ENCODE results near the gene NEO1.

The NEO1 gene

DNA sequence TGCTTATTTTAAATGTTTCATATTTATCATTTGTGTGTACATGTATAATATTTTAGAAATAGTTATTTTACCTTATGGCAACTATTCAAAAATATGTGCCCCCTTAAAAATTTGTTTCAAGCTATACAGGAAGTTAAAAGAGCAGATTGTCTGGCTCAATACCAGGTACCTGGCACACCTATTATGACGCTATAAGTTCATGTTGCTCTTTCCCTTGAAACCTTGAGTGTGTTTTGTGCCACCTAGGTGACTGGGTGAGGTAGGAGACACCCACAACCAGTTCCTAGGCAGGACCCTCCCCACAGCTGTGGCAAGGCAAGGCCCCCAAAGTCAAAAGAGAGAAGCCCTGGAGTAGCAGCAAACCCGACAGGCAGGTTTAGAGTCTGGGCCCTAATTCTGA lies 20.6 kb upstream of the NEO1 start:
- DNase-seq (ENCODE audit: low read depth), result no peak

- DNase-seq (ENCODE audit: low read depth), result no peak
Observed at GRCh38 chr15:73033611-73034010, 18.7 kb upstream of the NEO1 start.

DNA sequence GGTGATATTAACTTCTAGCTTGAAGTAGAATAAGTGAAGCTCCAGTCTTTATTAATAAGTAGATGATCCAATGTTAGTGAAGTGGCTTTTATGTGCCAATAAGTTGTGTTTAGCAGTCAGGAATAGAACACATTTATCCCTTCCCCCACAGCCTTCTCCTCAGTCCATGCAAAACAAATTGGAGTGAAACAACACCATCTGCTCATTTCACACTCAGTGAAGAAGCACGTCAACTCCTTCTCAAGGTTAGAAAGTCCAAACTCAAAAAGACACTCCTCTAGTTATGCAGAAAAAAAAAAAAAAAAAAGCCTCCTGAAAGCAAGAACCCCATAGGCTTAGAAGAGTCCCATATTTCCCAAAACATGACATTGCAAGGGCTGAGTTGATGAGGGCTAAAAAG lies 18.0 kb upstream of the NEO1 start:
- DNase-seq (ENCODE audit: low read depth), result no peak

- no peak for DNase-seq (ENCODE audit: low read depth)
Observed at GRCh38 chr15:73035221-73035620, 17.0 kb upstream of the NEO1 start.

- no peak for DNase-seq (ENCODE audit: low read depth)
Observed at GRCh38 chr15:73038220-73038619, 14.0 kb upstream of the NEO1 start.

DNA sequence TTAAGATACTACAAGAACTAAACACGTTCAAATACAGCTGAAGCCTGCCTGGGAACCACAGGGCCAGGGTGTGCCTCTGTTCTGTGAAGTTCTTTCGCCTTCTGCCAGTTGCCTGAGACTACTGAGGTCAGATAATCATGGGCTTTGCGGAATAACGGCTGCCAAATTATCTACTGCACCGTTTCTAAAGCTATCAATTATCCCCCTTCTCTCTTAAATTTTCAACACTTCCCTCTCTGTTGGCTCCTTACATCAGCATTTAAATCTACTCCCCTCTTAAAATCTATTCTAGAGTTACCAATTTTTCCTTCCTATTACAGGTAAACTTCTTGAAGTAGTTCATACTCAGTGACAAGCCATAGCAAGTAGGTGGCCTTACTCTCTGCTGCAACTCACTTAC lies 6.2 kb upstream of the NEO1 start:
- DNase-seq (ENCODE audit: low read depth), result no peak

DNA sequence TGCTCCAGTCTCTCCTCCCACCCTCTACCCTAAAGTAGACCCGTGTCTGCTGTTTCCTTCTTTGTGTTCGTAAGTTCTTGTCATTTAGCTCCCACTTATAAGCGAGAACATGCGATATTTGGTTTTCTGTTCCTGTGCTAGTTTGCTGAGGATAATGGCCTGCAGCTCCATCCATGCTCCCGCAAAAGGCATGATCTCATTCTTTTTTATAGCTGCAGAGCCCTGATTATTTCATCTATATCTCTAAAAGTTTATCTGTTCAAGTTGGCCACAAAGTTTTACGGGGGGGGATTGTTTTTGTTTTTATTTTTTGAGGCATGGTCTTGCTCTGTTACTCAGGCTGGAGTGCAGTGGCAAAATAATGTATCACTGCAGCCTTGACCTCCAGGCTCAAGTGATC lies 4.4 kb upstream of the NEO1 start:
- DNase-seq (ENCODE audit: low read depth), result no peak

- no peak for DNase-seq (ENCODE audit: low read depth)
Observed at GRCh38 chr15:73048624-73049295, 3.5 kb upstream of the NEO1 start.

GRCh38 chr15:73049564-73050215 lies 2.6 kb upstream of the NEO1 start:
- no peak for DNase-seq (ENCODE audit: low read depth)

GRCh38 chr15:73050561-73051295 lies 1.5 kb upstream of the NEO1 start:
- DNase-seq (ENCODE audit: low read depth), result no peak

- DNase-seq (ENCODE audit: low read depth), result no peak
Observed at GRCh38 chr15:73051391-73051806, 864 bp upstream of the NEO1 start.

GRCh38 chr15:73052653-73053397 lies 562 bp downstream of the NEO1 start:
- peak; percentile 2 for DNase-seq (ENCODE audit: low read depth)

DNA sequence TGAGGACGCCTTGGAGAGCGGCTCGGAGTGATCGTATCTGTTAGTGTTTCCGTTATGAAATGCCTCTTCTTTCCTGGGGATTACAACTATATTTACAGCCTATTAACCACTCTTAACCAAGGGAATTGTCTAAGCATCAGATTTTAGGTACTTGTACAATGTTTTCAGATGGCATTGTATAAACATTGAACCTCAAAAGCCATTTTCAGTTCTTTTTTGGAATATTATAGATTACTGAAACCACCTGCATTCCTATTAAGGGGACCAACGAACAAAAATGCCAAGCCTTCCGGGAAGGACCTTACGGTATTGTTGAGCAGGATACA lies 1.1 kb downstream of the NEO1 start:
- DNase-seq (ENCODE audit: low read depth), result no peak

GRCh38 chr15:73054417-73054953 lies 2.2 kb downstream of the NEO1 start:
- no peak for DNase-seq (ENCODE audit: low read depth)

- DNase-seq (ENCODE audit: low read depth), result no peak
Observed at GRCh38 chr15:73056460-73056859, 4.2 kb downstream of the NEO1 start.

DNA sequence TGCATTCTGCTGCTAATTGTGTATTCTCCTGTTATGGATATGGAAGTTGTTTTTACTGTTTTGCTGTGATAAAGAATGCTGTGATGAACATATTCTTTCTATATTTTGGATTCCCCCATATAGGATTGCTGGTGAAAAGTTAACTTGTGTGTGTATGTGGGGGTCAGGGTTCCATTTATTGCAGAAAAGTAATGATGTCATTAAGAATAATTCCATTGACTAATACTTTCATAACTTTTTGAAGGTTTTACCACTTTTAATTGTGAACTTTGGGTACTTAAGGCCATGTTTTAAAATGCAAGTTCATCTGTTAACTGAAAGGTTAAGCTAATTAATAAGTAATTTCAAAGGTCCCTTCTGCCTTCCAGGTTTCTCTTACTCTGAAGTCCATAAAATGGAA lies 6.2 kb downstream of the NEO1 start:
- no peak for DNase-seq (ENCODE audit: low read depth)

GRCh38 chr15:73065114-73065513 lies 12.9 kb downstream of the NEO1 start:
- DNase-seq (ENCODE audit: low read depth), result no peak

DNA sequence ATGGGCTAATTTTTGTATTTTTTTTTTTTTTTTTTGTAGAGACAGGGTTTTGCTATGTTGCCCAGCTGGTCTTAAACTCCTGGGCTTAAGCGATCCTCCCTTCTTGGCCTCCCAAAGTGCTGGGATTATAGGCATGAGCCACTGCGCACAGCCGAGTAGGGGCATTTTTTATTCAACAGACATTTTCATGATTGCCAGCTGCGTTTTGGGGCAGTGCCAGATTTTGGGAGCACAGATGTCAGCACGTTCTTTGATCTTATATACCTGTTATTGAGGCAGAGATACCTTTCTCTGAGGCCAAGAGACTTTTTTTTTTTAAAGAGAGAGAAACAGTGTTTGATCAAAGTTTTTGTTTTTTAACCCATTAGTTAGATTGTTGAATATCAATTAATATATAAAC lies 16.8 kb downstream of the NEO1 start:
- DNase-seq (ENCODE audit: low read depth), result no peak

DNA sequence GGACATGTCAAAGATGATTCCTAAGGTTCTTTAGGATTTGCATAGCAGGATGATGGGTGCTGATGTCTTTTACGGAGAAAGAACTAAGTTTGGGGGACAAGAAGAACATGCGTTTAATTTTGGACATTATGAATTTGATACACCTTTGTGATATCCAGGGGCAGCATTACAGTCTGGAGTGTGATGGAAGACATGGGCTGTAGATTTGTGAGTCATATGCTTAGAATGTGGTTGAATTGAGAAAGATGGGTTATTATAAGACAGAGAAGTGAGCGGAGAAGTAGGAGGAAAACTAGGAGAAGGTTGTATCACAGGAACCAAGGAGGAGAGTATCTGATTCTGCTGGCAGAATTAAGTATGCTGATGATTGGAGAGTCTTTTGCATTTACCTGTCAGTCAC lies 20.6 kb downstream of the NEO1 start:
- DNase-seq (ENCODE audit: low read depth), result no peak

DNA sequence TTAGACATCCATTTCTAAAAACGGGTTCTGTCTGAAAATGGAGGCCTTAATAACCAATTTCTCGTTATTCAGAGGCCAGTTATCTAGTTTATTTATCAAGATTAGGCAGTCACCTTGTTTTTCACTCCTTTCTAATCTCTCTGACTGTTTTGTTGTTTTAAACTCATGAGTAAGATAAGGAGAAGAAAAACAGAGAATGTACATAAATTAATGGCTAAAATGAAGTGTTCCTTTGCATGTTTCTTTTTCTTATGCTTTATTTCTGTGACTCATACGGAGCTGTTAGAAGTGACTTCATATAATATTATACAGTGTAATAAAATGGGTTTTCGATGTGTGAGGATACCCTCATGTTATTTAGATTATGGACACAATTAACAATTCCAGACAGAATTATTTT lies 22.0 kb downstream of the NEO1 start:
- DNase-seq (ENCODE audit: low read depth), result no peak

- DNase-seq (ENCODE audit: low read depth), result no peak
Observed at GRCh38 chr15:73075160-73075859, 23.0 kb downstream of the NEO1 start.

DNA sequence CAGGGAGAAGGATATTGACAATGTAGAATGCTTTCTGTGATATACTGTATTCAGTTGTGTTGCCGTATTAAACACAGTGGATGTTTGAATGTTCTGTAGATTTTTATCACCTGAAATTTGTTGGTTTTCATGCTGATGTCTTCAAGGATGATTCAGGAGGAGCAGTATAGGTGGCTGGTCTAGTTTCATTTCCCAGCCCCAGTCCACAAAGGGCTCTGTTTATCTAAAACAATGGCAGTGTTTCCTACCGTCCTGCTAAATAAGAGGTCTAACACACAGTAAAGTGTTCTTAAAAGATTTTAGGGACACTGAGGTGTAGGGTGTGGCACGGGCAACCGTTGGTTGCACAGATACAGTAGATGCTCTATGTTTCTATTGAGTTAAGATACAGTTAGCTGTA lies 26.0 kb downstream of the NEO1 start:
- no peak for DNase-seq (ENCODE audit: low read depth)

Measured in stimulated activated CD8-positive, alpha-beta memory T cell treated with anti-CD3 and anti-CD28 coated beads, Interleukin-4, amount 100 ng/mL, for 24 hours (primary cell).